Vagina (tissue), 2 donors: Measurements from ENCODE around the gene FMO1. TPM values are rescaled to one million over a fixed set of nuclear protein-coding genes. Genes with fewer than 3 reads are reported as not detected.
A peak's percentile ranks its signal among the peaks of the same experiment; 100 is the strongest.

Experiments used
- DNase-seq, 2 donors: peaks; one replicate each; pipeline ENCODE4 v3.0.0-alpha.2; 2017; ENCODE audit errors: extremely low spot score in 2 of 2
- H3K27ac ChIP-seq: fragments of 200-600 bp; sonication (generic); one replicate; pipeline ENCODE4 v1.5.1; 2019
- H3K27me3 ChIP-seq: fragments of 200-600 bp; sonication (generic); one replicate; pipeline ENCODE4 v1.5.1; 2019
- H3K36me3 ChIP-seq, 2 donors: fragments of 200-600 bp; sonication (generic); one replicate each; pipeline ENCODE4 v1.5.1; 2017 to 2019
- H3K4me1 ChIP-seq: fragments of 200-600 bp; sonication (generic); one replicate; pipeline ENCODE4 v1.5.1; 2019
- H3K4me3 ChIP-seq, 2 donors: fragments of 200-600 bp; sonication (generic); 1 replicate in 1 of 2; 2 replicates in 1 of 2; pipeline ENCODE4 v1.5.1; 2016 to 2019
- H3K9me3 ChIP-seq: fragments of 200-600 bp; sonication (generic); one replicate; pipeline ENCODE4 v1.5.1; 2019
- POLR2A ChIP-seq, 2 donors: fragments of 450-650 bp; IDR thresholded peaks; one replicate each; pipeline ENCODE4 v1.6.1; 2017; ENCODE audit warnings: antibody characterized with exemption in 2 of 2, mild to moderate bottlenecking in 2 of 2, moderate library complexity in 2 of 2
- POLR2AphosphoS5 ChIP-seq, 2 donors: sonication (generic); formaldehyde crosslinking; IDR thresholded peaks; one replicate each; pipeline ENCODE4 v1.9.0; 2017; ENCODE audit warnings: antibody characterized with exemption in 2 of 2, mild to moderate bottlenecking in 2 of 2, low read depth in 1 of 2; ENCODE audit not compliant: insufficient read depth in 1 of 2
- intact Hi-C: fragments of 100-400 bp; cut with DNase I; formaldehyde crosslinking; loops from one replicate; pipeline ENCODE4 v1.15.1; 2023
- total RNA-seq: library from RNA; depleted of rRNA; stranded (reverse); fragments of >200 nt; gene quantifications from one replicate; pipeline ENCODE4 v1.2.3, GENCODE V29; 2016
- TF ChIP-seq, protein P1 (sequence below), 3 experiments: fragments of 450-650 bp in 2 of 3; fragments of 200-600 bp in 1 of 3; sonication (generic) in 1 of 3; IDR thresholded peaks; one replicate each; pipeline ENCODE4 v1.5.1; 2017 to 2019; ENCODE audit warnings: antibody characterized with exemption in 3 of 3, mild to moderate bottlenecking in 2 of 3, moderate library complexity in 2 of 3

The FMO1 gene
- total RNA-seq, 1 donor from 2014 or later: 6.4 TPM

DNA sequence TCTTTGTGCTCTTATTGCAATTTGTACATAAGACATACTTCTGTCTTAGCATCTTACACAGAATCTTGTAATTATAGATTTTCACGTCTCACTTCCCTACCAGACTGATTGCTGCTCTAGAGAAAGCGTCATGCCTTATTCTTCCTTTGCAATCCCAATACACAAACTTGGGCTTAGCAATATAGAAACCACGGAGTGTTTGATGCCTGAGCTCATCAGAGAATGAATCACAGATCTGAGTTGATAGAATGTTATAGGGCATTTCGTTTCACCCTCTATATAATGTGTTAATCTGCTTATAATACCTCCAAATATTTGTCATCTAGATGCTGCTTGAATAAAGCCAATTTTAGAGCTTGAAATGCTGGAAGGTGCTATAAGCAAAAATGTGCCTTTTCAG is 6.6 kb downstream of the FMO1 start:
- Histone ChIP-seq H3K27me3 (no peaks in the 10 kb centered on the region), H3K4me1 (peaks cover 49% of the 10 kb centered on the region), H3K27ac (no peak overlapping the region), H3K4me3 (no peak overlapping the region), H3K9me3 (no peaks in the 10 kb centered on the region), H3K36me3 (no peaks in the 10 kb centered on the region)
- DNase-seq: no peak
- TF ChIP-seq POLR2AphosphoS5 (IDR thresholded peaks at IDR 0.05; ENCODE audit: insufficient read depth in 1 of 2, low read depth in 1 of 2): no peak
- no peak for TF ChIP-seq POLR2A (IDR thresholded peaks at IDR 0.05)
- TF ChIP-seq, protein P1, sequence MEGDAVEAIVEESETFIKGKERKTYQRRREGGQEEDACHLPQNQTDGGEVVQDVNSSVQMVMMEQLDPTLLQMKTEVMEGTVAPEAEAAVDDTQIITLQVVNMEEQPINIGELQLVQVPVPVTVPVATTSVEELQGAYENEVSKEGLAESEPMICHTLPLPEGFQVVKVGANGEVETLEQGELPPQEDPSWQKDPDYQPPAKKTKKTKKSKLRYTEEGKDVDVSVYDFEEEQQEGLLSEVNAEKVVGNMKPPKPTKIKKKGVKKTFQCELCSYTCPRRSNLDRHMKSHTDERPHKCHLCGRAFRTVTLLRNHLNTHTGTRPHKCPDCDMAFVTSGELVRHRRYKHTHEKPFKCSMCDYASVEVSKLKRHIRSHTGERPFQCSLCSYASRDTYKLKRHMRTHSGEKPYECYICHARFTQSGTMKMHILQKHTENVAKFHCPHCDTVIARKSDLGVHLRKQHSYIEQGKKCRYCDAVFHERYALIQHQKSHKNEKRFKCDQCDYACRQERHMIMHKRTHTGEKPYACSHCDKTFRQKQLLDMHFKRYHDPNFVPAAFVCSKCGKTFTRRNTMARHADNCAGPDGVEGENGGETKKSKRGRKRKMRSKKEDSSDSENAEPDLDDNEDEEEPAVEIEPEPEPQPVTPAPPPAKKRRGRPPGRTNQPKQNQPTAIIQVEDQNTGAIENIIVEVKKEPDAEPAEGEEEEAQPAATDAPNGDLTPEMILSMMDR (IDR thresholded peaks at IDR 0.05): no peak
- intact Hi-C loops: no loop called here

- TF ChIP-seq, protein P1 (IDR thresholded peaks at IDR 0.05): no peak
- TF ChIP-seq POLR2A (IDR thresholded peaks at IDR 0.05): no peak
- TF ChIP-seq POLR2AphosphoS5 (IDR thresholded peaks at IDR 0.05; ENCODE audit: insufficient read depth in 1 of 2, low read depth in 1 of 2): peak; percentile 54 to 59
- H3K4me1 ChIP-seq: peaks cover 44% of the 10 kb centered on the region
- H3K9me3 ChIP-seq: no peaks in the 10 kb centered on the region
- no peaks in the 10 kb centered on the region for H3K36me3 ChIP-seq
- H3K4me3 ChIP-seq: no peak overlapping the region
- DNase-seq: no peak
- intact Hi-C loops: no loop called here
- H3K27me3 ChIP-seq: no peaks in the 10 kb centered on the region
- peak overlapping the region; percentile 68 for H3K27ac ChIP-seq
Measured at GRCh38 chr1:171256940-171257606, 8.8 kb downstream of the FMO1 start.

DNA sequence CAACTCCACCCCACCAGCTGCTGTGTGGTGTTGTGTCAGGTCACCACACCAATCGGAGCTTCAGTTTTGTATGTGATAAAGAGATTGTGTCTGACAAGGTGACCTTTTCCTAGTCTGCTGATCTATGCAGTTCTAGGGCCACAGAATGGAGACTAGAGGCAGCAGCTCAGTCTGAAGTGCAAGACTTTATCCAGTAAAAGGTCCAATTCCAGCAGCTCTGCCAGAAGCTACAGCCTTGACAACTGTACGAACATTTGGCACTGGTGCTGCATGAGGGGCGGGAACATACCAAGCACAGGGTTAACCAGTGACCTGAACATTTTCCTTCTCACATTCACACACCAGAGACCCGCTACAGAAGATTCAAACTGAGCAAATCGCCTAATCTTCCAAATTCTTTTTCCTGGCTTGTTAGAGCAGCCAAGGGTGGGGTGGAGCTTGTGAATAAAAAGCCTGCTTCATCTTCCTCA is 9.3 kb downstream of the FMO1 start:
- Histone ChIP-seq H3K9me3 (no peaks in the 10 kb centered on the region), H3K4me3 (no peak overlapping the region), H3K4me1 (peaks cover 39% of the 10 kb centered on the region), H3K36me3 (no peaks in the 10 kb centered on the region), H3K27ac (peak overlapping the region; percentile 68), H3K27me3 (no peaks in the 10 kb centered on the region)
- TF ChIP-seq POLR2AphosphoS5 (IDR thresholded peaks at IDR 0.05; ENCODE audit: insufficient read depth in 1 of 2, low read depth in 1 of 2) (peak in 1 of 2 donors; percentile 1), POLR2A (IDR thresholded peaks at IDR 0.05) (no peak)
- TF ChIP-seq, protein P1 (IDR thresholded peaks at IDR 0.05): no peak
- intact Hi-C loops: no loop called here
- no peak for DNase-seq

DNA sequence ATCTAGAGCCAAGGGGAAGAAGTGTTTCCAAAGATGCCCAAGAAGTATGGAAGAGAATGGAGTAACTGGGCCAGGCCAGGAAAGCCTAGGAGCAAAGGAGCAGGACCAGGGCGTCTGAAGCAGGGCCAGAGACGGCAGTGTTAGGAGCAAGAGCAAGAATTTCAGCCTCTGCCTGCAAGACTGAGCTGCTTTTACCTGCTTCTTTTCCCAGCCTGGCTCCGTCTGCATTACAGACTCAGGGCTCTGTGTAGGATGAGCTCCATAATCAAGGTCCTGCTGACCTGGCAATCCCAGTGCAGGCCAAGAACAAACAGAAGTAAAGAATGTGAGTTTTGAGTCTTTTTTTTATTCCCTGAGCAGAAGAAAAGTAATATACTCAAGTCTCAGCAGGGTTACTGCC is 10.1 kb downstream of the FMO1 start:
- peak overlapping the region; percentile 68 for H3K27ac ChIP-seq
- no peak overlapping the region for H3K4me3 ChIP-seq
- intact Hi-C loops: no loop called here

DNA sequence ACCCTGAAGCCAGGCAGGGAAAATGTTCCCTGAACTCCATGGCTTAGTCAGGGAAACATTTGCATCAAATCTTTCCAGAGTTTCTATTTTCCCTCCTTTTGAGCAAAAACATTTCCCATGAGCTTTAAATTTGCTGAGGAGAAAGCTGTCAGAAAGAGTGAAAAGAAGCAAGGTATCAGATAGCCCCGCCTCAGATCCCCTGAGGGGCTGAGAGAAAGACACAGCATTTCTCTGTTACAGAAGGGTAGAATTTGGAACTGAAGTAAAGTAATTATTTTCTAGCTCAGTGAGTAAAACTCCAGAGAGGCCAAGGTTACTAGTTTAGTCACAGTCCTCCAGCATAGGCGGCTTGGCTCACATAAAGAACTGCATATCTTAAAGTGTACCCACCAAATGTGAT is 10.6 kb downstream of the FMO1 start:
- intact Hi-C loops: no loop called here
- no peak for DNase-seq
- no peaks in the 10 kb centered on the region for H3K27me3 ChIP-seq
- peak overlapping the region; percentile 68 for H3K27ac ChIP-seq
- no peaks in the 10 kb centered on the region for H3K36me3 ChIP-seq
- TF ChIP-seq, protein P1 (IDR thresholded peaks at IDR 0.05): no peak
- TF ChIP-seq POLR2AphosphoS5 (IDR thresholded peaks at IDR 0.05; ENCODE audit: insufficient read depth in 1 of 2, low read depth in 1 of 2) (no peak), POLR2A (IDR thresholded peaks at IDR 0.05) (no peak)
- no peaks in the 10 kb centered on the region for H3K9me3 ChIP-seq
- H3K4me3 ChIP-seq: no peak overlapping the region
- H3K4me1 ChIP-seq: peaks cover 48% of the 10 kb centered on the region

More for the DNA sequence above, 10.1 kb downstream of the FMO1 start:
- no peaks in the 10 kb centered on the region for H3K9me3 ChIP-seq
- H3K36me3 ChIP-seq: no peaks in the 10 kb centered on the region
- no peak for DNase-seq
- H3K4me1 ChIP-seq: peaks cover 43% of the 10 kb centered on the region
- TF ChIP-seq, protein P1 (IDR thresholded peaks at IDR 0.05): no peak
- TF ChIP-seq POLR2A (IDR thresholded peaks at IDR 0.05) (no peak), POLR2AphosphoS5 (IDR thresholded peaks at IDR 0.05; ENCODE audit: insufficient read depth in 1 of 2, low read depth in 1 of 2) (no peak)
- H3K27me3 ChIP-seq: no peaks in the 10 kb centered on the region
